OCI-LY7 (cell line): ENCODE measurements around the gene SLC39A13. TPM values are rescaled to one million over a fixed set of nuclear protein-coding genes. Genes with fewer than 3 reads are reported as not detected.

Experiments used
- BruUV-seq: library from RNA; stranded (reverse); fragments of 400-500 nt; replicated peaks from 2 replicates; lab custom pipeline; 2021; lab: Mats Ljungman, UMichigan
- CTCF ChIA-PET: fragments of 300-600 bp; sonication (Branson Sonifier 250); formaldehyde crosslinking; loops from one replicate; lab custom pipeline; 2022; ENCODE audit warnings: antibody characterized with exemption; ENCODE audit not compliant: unreplicated experiment; lab: Charles Lee
- POLR2A ChIA-PET: fragments of 300-600 bp; sonication (Branson Sonifier 250); formaldehyde crosslinking; loops from one replicate; lab custom pipeline; 2022; ENCODE audit warnings: antibody characterized with exemption; lab: Charles Lee
- DNase-seq: peaks from one replicate; pipeline ENCODE4 v3.0.0-alpha.2; 2015; ENCODE audit warnings: low spot score
- H2AFZ ChIP-seq: fragments of 200-600 bp; sonication (generic), shearing (Covaris generic); 2 replicates; pipeline ENCODE4 v1.6.1; 2014; ENCODE audit warnings: mild to moderate bottlenecking, antibody characterized with exemption, low read length, moderate library complexity
- H3K27ac ChIP-seq: fragments of 200-600 bp; sonication (generic); 2 replicates; pipeline ENCODE4 v1.5.1; 2014; ENCODE audit warnings: mixed run types, low read depth, mild to moderate bottlenecking, moderate library complexity, low read length, inconsistent platforms; ENCODE audit not compliant: poor library complexity, severe bottlenecking
- H3K36me3 ChIP-seq: fragments of 200-600 bp; sonication (generic); 2 replicates; pipeline ENCODE4 v1.6.1; 2014; ENCODE audit warnings: mild to moderate bottlenecking, antibody characterized with exemption, low read length, moderate library complexity, mixed read lengths; ENCODE audit not compliant: insufficient read depth
- H3K4me1 ChIP-seq: fragments of 200-600 bp; sonication (generic); 2 replicates; pipeline ENCODE4 v1.5.1; 2014; ENCODE audit warnings: mild to moderate bottlenecking, low read length; ENCODE audit not compliant: insufficient read depth, poor library complexity, severe bottlenecking
- H3K4me2 ChIP-seq: fragments of 200-600 bp; sonication (generic); 2 replicates; pipeline ENCODE4 v1.6.1; 2014; ENCODE audit warnings: mild to moderate bottlenecking, low read length
- H3K4me3 ChIP-seq: fragments of 200-600 bp; sonication (generic); 2 replicates; pipeline ENCODE4 v1.5.1; 2014; ENCODE audit warnings: mild to moderate bottlenecking, low read depth, low read length; ENCODE audit not compliant: poor library complexity, severe bottlenecking
- H3K79me2 ChIP-seq: fragments of 200-600 bp; sonication (generic); 2 replicates; pipeline ENCODE4 v1.6.1; 2016; ENCODE audit warnings: low read depth, mild to moderate bottlenecking, low read length, moderate library complexity, mixed read lengths; ENCODE audit not compliant: insufficient read depth
- H3K9me2 ChIP-seq: fragments of 200-600 bp; sonication (generic); 2 replicates; pipeline ENCODE4 v1.6.1; 2016; ENCODE audit warnings: mild to moderate bottlenecking, low read length, mixed read lengths; ENCODE audit not compliant: insufficient read depth
- H3K9me3 ChIP-seq: fragments of 200-600 bp; sonication (generic); 2 replicates; pipeline ENCODE4 v1.6.1; 2014; ENCODE audit warnings: mild to moderate bottlenecking, mixed run types, low read length, mixed read lengths
- H4K20me1 ChIP-seq: fragments of 200-600 bp; sonication (generic); 2 replicates; pipeline ENCODE4 v1.6.1; 2014; ENCODE audit warnings: mild to moderate bottlenecking, antibody characterized with exemption, low read length, moderate library complexity, mixed read lengths; ENCODE audit not compliant: insufficient read depth
- CTCF ChIP-seq: fragments of 200-600 bp; sonication (generic); conservative IDR thresholded peaks from 2 replicates; pipeline ENCODE4 v1.5.1; 2014; ENCODE audit warnings: mild to moderate bottlenecking, antibody characterized with exemption, low read length, moderate library complexity, mixed read lengths
- EZH2phosphoT487 ChIP-seq: fragments of 200-600 bp; sonication (generic); IDR thresholded peaks from 2 replicates; pipeline ENCODE4 v1.6.1; 2018; ENCODE audit warnings: low read depth, borderline replicate concordance, mild to moderate bottlenecking, mixed run types, antibody characterized with exemption, low read length, moderate library complexity, mixed read lengths
- intact Hi-C: fragments of 100-400 bp; cut with micrococcal nuclease; formaldehyde crosslinking; loops from one replicate; pipeline ENCODE4 v1.10.0; 2022; ENCODE audit not compliant: unreplicated experiment
- total RNA-seq, 2 experiments: library from RNA; depleted of rRNA in 1 of 2; stranded (reverse); fragments of >200 nt in 1 of 2; shearing (Covaris generic) in 1 of 2; gene quantifications; 2 replicates each; pipeline ENCODE4 v1.2.3, GENCODE V29; 2014 to 2022

The SLC39A13 gene
- total RNA-seq, 2 experiments from 2014 or later: 30.5 to 31.8 TPM

- Histone ChIP-seq H2AFZ (no peak overlapping the region), H3K27ac (peak overlapping the region; percentile 67), H3K79me2 (peaks cover 24% of the 10 kb centered on the region), H3K4me2 (peak overlapping the region; percentile 85), H3K4me3 (peak overlapping the region; percentile 79), H4K20me1 (no peaks in the 10 kb centered on the region), H3K9me2 (no peaks in the 10 kb centered on the region), H3K4me1 (peaks cover 46% of the 10 kb centered on the region), H3K9me3 (no peaks in the 10 kb centered on the region), H3K36me3 (peaks cover 38% of the 10 kb centered on the region)
- TF ChIP-seq CTCF (no peak), EZH2phosphoT487 (no peak)
- intact Hi-C loops: loop anchor here (10.0 kb wide), 1 partner anchor 79 kb away; no protein-coding TSS in a partner anchor
- CTCF ChIA-PET: interaction anchor here (2.1 kb wide), 1 partner anchor 31 kb away, joined by 7 read pairs; no protein-coding TSS in a partner anchor
- POLR2A ChIA-PET: interaction anchor here (1.6 kb wide), 1 partner anchor 24 kb away, joined by 9 read pairs; no protein-coding TSS in a partner anchor
- no TSS peak for BruUV-seq
- no peak for DNase-seq
These were observed 32.3 kb upstream of the SLC39A13 start for GRCh38 chr11:47376107-47376524.

- BruUV-seq: no TSS peak
- peaks cover 24% of the 10 kb centered on the region for H3K79me2 ChIP-seq
- ChIA-PET CTCF (interaction anchor here (1.1 to 2.1 kb wide), 2 partner anchors 16 to 30 kb away, joined by 3 to 7 read pairs; no protein-coding TSS in a partner anchor), POLR2A (interaction anchor here (0.6 to 1.6 kb wide), 3 partner anchors 11 to 703 kb away, joined by 3 to 9 read pairs (median 3); no protein-coding TSS in a partner anchor)
- intact Hi-C loops: loop anchor here (10.0 kb wide), 1 partner anchor 78 kb away; no protein-coding TSS in a partner anchor
- no peaks in the 10 kb centered on the region for H4K20me1 ChIP-seq
- peaks cover 34% of the 10 kb centered on the region for H3K36me3 ChIP-seq
- no peaks in the 10 kb centered on the region for H3K9me3 ChIP-seq
- H2AFZ ChIP-seq: no peak overlapping the region
- H3K4me2 ChIP-seq: peak overlapping the region; percentile 85
- peak; percentile 50 for DNase-seq
- no peaks in the 10 kb centered on the region for H3K9me2 ChIP-seq
- peak overlapping the region; percentile 79 for H3K4me3 ChIP-seq
- no peak for TF ChIP-seq EZH2phosphoT487
- peak; percentile 62 for TF ChIP-seq CTCF
- peak overlapping the region; percentile 67 for H3K27ac ChIP-seq
- H3K4me1 ChIP-seq: peaks cover 46% of the 10 kb centered on the region
These were observed 31.6 kb upstream of the SLC39A13 start for GRCh38 chr11:47376525-47377371.
